Vagina (tissue), 2 donors: ENCODE measurements around the gene DACT2. TPM values are rescaled to one million over a fixed set of nuclear protein-coding genes. Genes with fewer than 3 reads are reported as not detected.
A peak's percentile ranks its signal among the peaks of the same experiment; 100 is the strongest.

Source experiments
- DNase-seq, 2 donors: peaks; one replicate each; pipeline ENCODE4 v3.0.0-alpha.2; 2017; ENCODE audit errors: extremely low spot score in 2 of 2
- H3K27ac ChIP-seq: fragments of 200-600 bp; sonication (generic); one replicate; pipeline ENCODE4 v1.5.1; 2019
- H3K27me3 ChIP-seq: fragments of 200-600 bp; sonication (generic); one replicate; pipeline ENCODE4 v1.5.1; 2019
- H3K36me3 ChIP-seq, 2 donors: fragments of 200-600 bp; sonication (generic); one replicate each; pipeline ENCODE4 v1.5.1; 2017 to 2019
- H3K4me1 ChIP-seq: fragments of 200-600 bp; sonication (generic); one replicate; pipeline ENCODE4 v1.5.1; 2019
- H3K4me3 ChIP-seq, 2 donors: fragments of 200-600 bp; sonication (generic); 1 replicate in 1 of 2; 2 replicates in 1 of 2; pipeline ENCODE4 v1.5.1; 2016 to 2019
- H3K9me3 ChIP-seq: fragments of 200-600 bp; sonication (generic); one replicate; pipeline ENCODE4 v1.5.1; 2019
- CTCF ChIP-seq, 3 experiments: fragments of 450-650 bp in 2 of 3; fragments of 200-600 bp in 1 of 3; sonication (generic) in 1 of 3; IDR thresholded peaks; one replicate each; pipeline ENCODE4 v1.5.1; 2017 to 2019; ENCODE audit warnings: antibody characterized with exemption in 3 of 3, mild to moderate bottlenecking in 2 of 3, moderate library complexity in 2 of 3
- POLR2A ChIP-seq, 2 donors: fragments of 450-650 bp; IDR thresholded peaks; one replicate each; pipeline ENCODE4 v1.6.1; 2017; ENCODE audit warnings: antibody characterized with exemption in 2 of 2, mild to moderate bottlenecking in 2 of 2, moderate library complexity in 2 of 2
- POLR2AphosphoS5 ChIP-seq, 2 donors: sonication (generic); formaldehyde crosslinking; IDR thresholded peaks; one replicate each; pipeline ENCODE4 v1.9.0; 2017; ENCODE audit warnings: antibody characterized with exemption in 2 of 2, mild to moderate bottlenecking in 2 of 2, low read depth in 1 of 2; ENCODE audit not compliant: insufficient read depth in 1 of 2
- intact Hi-C: fragments of 100-400 bp; cut with DNase I; formaldehyde crosslinking; loops from one replicate; pipeline ENCODE4 v1.15.1; 2023
- total RNA-seq: library from RNA; depleted of rRNA; stranded (reverse); fragments of >200 nt; gene quantifications from one replicate; pipeline ENCODE4 v1.2.3, GENCODE V29; 2016

The DACT2 gene
- total RNA-seq, 1 donor from 2014 or later, result 1.5 TPM

DNA sequence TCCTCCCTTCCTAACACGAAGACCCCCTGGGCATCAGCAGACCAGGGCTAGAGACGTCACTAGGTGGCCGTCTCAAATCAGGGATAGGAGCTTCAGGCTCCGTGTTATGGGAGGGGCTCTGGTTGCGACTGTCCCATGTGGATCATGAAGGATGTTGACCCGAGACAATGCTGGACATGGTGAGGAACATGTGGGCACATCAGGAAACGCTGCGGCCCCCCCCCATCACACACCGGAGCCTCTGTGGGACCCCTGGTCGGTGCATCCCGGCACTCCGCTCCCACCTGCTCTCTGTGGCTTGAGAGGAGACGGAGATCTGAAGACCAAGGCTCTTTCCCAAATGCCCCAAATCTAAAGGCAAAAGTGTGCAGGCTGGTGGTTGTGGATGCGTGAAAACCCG, 54.2 kb downstream of the DACT2 start:
- intact Hi-C loops, result no loop called here

DNA sequence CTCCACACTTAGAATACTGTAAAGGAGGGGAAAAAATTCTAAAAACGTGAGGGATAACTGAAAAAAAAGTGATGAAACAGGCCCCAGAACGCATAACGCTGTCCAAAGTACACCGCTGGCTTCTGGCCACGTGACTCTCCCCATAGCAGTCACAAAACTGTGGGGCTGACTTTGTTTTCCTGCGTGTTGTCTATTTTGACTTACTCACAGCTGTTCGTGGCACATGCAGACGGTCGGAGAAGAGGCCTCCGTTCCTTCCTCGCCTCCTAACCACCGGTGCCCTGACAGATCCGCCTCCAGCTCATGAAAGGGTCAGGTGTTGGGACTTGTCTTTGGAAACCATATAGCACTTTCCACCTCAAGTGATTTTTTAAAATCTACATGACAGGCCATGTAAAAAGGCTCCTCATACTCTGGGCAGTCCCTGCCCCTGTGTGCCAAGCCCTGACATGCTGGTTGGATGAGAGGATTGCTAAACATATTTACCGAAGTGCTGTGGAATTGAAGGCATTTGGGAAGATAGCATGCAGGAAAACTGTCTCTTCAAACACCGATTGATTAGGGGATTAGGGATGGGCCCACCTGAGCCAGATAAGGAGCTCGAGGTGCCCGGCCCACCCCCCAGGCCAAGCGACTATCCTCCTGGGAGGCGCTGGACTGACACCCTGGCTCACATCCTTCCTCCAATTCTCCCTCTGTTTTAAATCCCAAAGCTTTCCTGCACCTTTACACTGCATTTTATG, 54.8 kb downstream of the DACT2 start:
- Histone ChIP-seq H3K27ac (no peak overlapping the region), H3K4me3 (no peak overlapping the region), H3K9me3 (no peaks in the 10 kb centered on the region), H3K27me3 (no peaks in the 10 kb centered on the region), H3K36me3 (no peaks in the 10 kb centered on the region), H3K4me1 (peaks cover 5% of the 10 kb centered on the region)
- intact Hi-C loops, result no loop called here
- no peak for DNase-seq
- TF ChIP-seq POLR2A (IDR thresholded peaks at IDR 0.05) (no peak), CTCF (IDR thresholded peaks at IDR 0.05) (no peak), POLR2AphosphoS5 (IDR thresholded peaks at IDR 0.05; ENCODE audit: insufficient read depth in 1 of 2, low read depth in 1 of 2) (peak in 1 of 2 donors; percentile 21)

More for the DNA sequence above, 54.2 kb downstream of the DACT2 start:
- no peaks in the 10 kb centered on the region for H3K9me3 ChIP-seq
- no peak for TF ChIP-seq POLR2AphosphoS5 (IDR thresholded peaks at IDR 0.05; ENCODE audit: insufficient read depth in 1 of 2, low read depth in 1 of 2)
- no peak for TF ChIP-seq POLR2A (IDR thresholded peaks at IDR 0.05)
- no peaks in the 10 kb centered on the region for H3K36me3 ChIP-seq
- H3K27ac ChIP-seq, result no peak overlapping the region
- H3K4me3 ChIP-seq, result no peak overlapping the region
- H3K27me3 ChIP-seq, result no peaks in the 10 kb centered on the region
- H3K4me1 ChIP-seq, result peaks cover 5% of the 10 kb centered on the region
- DNase-seq, result no peak

DNA sequence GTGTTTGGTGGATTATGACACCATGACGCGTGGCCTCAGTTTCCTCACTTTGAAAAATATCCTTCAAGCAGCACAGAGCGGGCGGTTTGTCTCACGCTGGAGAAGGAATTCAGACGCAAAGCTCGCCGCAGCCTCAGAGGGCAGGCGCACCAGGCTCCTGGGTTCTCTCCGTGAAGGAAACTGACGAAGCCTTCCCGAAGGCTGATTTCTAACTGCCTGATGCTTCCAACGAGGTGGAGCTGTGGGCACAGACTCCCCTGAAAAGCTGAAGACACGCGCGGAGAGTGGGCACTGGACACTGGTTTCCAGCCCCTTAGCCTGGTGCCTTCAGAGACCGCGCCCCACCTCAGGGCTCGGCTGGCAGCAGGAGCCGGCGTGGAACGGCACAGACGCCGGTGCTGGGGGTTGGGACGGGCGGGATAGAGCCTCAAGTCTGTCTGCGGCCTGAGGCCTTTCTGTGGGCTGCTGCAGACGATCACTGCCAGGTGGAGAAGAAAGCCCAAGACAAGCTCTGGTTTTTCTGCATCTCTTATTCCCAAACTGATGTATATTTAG, 56.1 kb downstream of the DACT2 start:
- Histone ChIP-seq H3K9me3 (no peaks in the 10 kb centered on the region), H3K36me3 (no peaks in the 10 kb centered on the region), H3K27me3 (no peaks in the 10 kb centered on the region), H3K4me3 (no peak overlapping the region), H3K4me1 (peaks cover 5% of the 10 kb centered on the region), H3K27ac (no peak overlapping the region)
- TF ChIP-seq POLR2AphosphoS5 (IDR thresholded peaks at IDR 0.05; ENCODE audit: insufficient read depth in 1 of 2, low read depth in 1 of 2) (no peak), POLR2A (IDR thresholded peaks at IDR 0.05) (no peak), CTCF (IDR thresholded peaks at IDR 0.05) (no peak)
- intact Hi-C loops, result no loop called here
- DNase-seq, result no peak

- H3K9me3 ChIP-seq, result no peaks in the 10 kb centered on the region
- no peaks in the 10 kb centered on the region for H3K36me3 ChIP-seq
- no peak for DNase-seq
- peaks cover 5% of the 10 kb centered on the region for H3K4me1 ChIP-seq
- no peaks in the 10 kb centered on the region for H3K27me3 ChIP-seq
- no peak overlapping the region for H3K27ac ChIP-seq
- TF ChIP-seq POLR2AphosphoS5 (IDR thresholded peaks at IDR 0.05; ENCODE audit: insufficient read depth in 1 of 2, low read depth in 1 of 2) (no peak), POLR2A (IDR thresholded peaks at IDR 0.05) (no peak), CTCF (IDR thresholded peaks at IDR 0.05) (no peak)
- intact Hi-C loops, result no loop called here
- no peak overlapping the region for H3K4me3 ChIP-seq
Measured at GRCh38 chr6:168261234-168261633, 58.3 kb downstream of the DACT2 start.

GRCh38 chr6:168260420-168260987, 59.1 kb downstream of the DACT2 start:
- no peak overlapping the region for H3K27ac ChIP-seq
- H3K36me3 ChIP-seq, result no peaks in the 10 kb centered on the region
- no peaks in the 10 kb centered on the region for H3K27me3 ChIP-seq
- intact Hi-C loops, result no loop called here
- TF ChIP-seq POLR2A (IDR thresholded peaks at IDR 0.05) (no peak), POLR2AphosphoS5 (IDR thresholded peaks at IDR 0.05; ENCODE audit: insufficient read depth in 1 of 2, low read depth in 1 of 2) (no peak), CTCF (IDR thresholded peaks at IDR 0.05) (no peak)
- no peak for DNase-seq
- H3K9me3 ChIP-seq, result no peaks in the 10 kb centered on the region
- H3K4me3 ChIP-seq, result no peak overlapping the region
- H3K4me1 ChIP-seq, result peaks cover 5% of the 10 kb centered on the region
